ENCODE measurements around the gene ZNF700.
"Not testable (repeated sequence)": the region's sequence is repeated elsewhere in the genome, so short reads cannot be mapped to it uniquely, and the experiment has no call there.

Gene ZNF700

DNA sequence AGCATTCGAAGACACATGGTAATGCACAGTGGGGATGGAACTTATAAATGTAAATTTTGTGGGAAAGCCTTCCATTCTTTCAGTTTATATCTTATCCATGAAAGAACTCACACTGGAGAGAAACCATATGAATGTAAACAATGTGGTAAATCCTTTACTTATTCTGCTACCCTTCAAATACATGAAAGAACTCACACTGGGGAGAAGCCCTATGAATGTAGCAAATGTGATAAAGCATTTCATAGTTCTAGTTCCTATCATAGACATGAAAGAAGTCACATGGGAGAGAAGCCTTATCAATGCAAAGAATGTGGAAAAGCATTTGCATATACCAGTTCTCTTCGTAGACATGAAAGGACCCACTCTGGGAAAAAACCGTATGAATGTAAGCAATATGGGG lies 23.7 kb downstream of the ZNF700 start:
- no peak for DNase-seq (ENCODE audit: low spot score)
- peak overlapping the region; percentile 19 for H3K4me3 ChIP-seq
- TF ChIP-seq, protein P1, sequence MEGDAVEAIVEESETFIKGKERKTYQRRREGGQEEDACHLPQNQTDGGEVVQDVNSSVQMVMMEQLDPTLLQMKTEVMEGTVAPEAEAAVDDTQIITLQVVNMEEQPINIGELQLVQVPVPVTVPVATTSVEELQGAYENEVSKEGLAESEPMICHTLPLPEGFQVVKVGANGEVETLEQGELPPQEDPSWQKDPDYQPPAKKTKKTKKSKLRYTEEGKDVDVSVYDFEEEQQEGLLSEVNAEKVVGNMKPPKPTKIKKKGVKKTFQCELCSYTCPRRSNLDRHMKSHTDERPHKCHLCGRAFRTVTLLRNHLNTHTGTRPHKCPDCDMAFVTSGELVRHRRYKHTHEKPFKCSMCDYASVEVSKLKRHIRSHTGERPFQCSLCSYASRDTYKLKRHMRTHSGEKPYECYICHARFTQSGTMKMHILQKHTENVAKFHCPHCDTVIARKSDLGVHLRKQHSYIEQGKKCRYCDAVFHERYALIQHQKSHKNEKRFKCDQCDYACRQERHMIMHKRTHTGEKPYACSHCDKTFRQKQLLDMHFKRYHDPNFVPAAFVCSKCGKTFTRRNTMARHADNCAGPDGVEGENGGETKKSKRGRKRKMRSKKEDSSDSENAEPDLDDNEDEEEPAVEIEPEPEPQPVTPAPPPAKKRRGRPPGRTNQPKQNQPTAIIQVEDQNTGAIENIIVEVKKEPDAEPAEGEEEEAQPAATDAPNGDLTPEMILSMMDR (IDR thresholded peaks at IDR 0.05): no peak

DNA sequence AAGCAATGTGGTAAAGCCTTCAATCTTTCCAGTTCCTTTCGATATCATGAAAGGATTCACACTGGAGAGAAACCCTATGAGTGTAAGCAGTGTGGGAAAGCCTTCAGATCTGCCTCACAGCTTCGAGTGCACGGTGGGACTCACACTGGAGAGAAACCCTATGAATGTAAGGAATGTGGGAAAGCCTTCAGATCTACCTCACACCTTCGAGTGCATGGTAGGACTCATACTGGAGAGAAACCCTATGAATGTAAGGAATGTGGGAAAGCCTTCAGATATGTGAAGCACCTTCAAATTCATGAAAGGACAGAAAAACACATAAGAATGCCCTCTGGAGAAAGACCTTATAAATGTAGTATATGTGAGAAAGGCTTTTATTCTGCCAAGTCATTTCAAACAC lies 24.3 kb downstream of the ZNF700 start:
- Histone ChIP-seq H3K27ac (no peak overlapping the region), H3K4me3 (peak overlapping the region; percentile 19)
- TF ChIP-seq, protein P1 (IDR thresholded peaks at IDR 0.05): no peak
- DNase-seq (ENCODE audit: low spot score): no peak

More for the DNA sequence above, 23.7 kb downstream of the ZNF700 start:
- no peak overlapping the region for H3K27ac ChIP-seq

DNA sequence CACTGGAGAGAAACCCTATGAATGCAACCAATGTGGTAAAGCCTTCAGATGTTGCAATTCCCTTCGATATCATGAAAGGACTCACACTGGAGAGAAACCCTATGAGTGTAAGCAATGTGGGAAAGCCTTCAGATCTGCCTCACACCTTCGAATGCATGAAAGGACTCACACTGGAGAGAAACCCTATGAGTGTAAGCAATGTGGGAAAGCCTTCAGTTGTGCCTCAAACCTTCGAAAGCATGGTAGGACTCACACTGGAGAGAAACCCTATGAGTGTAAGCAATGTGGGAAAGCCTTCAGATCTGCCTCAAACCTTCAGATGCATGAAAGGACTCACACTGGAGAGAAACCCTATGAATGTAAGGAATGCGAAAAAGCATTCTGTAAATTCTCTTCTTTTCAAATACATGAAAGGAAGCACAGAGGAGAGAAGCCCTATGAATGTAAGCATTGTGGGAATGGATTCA lies 24.7 kb downstream of the ZNF700 start:
- peak overlapping the region; percentile 19 for H3K4me3 ChIP-seq
- H3K27ac ChIP-seq; DNase-seq (ENCODE audit: low spot score): not testable (repeated sequence)

GRCh38 chr19:11950312-11950711 lies 25.4 kb downstream of the ZNF700 start:
- no peak for DNase-seq (ENCODE audit: low spot score)
- no peak overlapping the region for H3K27ac ChIP-seq
- H3K4me3 ChIP-seq: peak overlapping the region; percentile 19
- TF ChIP-seq, protein P1 (IDR thresholded peaks at IDR 0.05): no peak

DNA sequence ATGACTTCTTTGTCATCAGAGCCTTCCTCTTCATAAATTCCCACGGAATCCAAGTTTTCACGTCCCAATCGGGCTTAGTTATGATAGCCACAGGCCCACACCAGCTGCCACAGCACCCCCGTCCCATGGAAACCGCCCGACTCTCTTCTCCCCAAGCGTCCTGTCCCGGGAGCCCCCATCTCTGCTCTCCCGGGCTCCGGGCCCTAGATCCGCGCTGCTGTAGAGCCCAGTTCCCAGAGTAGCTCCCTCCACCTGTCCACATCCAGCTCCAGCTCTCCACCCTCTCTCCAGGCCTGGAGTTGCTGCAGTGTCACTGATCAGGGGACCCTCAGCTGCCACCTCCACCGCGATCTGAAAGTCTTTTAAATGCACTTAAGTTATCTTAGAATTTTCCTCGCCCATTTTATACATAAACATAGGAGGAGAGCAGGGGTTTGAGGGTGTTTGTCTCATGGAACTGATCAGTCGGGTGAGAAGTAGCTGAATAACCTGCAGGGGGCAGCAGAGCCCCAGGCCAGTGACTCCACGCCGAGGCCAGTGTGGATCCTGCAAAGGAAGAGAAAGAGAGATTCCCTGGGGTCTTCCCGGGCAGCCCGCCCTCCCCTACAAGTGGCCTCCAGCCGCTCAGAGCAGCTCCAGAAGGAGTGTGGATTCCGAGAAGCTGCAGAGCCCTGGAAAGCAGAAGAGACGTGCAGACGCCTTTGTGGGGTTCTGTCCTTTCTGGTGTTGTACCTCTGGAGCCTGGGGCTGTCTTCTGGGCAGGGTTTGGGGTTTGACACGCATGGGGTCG lies 38.9 kb downstream of the ZNF700 start:
- TF ChIP-seq, protein P1 (IDR thresholded peaks at IDR 0.05): peak; percentile 79
- Histone ChIP-seq H3K4me3 (peak overlapping the region; percentile 70), H3K27ac (peak overlapping the region; percentile 90 to 94)
- peak; percentile 87 for DNase-seq (ENCODE audit: low spot score)

DNA sequence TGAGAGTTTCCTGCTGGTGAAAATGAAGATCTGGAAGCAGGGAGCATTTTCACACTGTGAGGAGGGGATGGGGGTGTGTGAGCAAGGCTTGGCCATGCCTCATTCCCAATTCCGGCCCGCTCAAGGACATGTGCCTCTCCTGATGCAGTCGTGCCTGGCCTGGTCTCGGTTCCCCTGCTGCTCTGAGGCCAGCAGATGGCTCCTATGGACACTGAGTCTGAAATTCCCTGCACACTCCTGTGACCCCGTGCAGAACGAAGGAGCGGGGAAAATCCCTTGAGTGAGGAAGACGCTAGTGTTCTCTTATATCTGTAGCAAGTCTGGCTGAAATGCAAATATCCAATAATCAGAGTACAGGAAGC lies 39.6 kb downstream of the ZNF700 start:
- H3K4me3 ChIP-seq: peak overlapping the region; percentile 70
- DNase-seq (ENCODE audit: low spot score): no peak
- H3K27ac ChIP-seq: peak overlapping the region; percentile 90 to 94
- TF ChIP-seq, protein P1 (IDR thresholded peaks at IDR 0.05): no peak

GRCh38 chr19:11964858-11965645 lies 40.1 kb downstream of the ZNF700 start, which contains the start of gene ZNF763:
Gene ZNF763, plus strand, starts transcription at chr19:11965040. Its CDS starts 169 bp downstream, at chr19:11965209.
- TF ChIP-seq, protein P1 (IDR thresholded peaks at IDR 0.05): no peak
- Histone ChIP-seq H3K27ac (peak within 1 kb of the TSS; percentile 90 to 94), H3K4me3 (peak within 1 kb of the TSS; percentile 70)
- DNase-seq (ENCODE audit: low spot score): peak; percentile 93
